Activated naive CD4-positive, alpha-beta T cell treated with anti-CD3 and anti-CD28 coated beads, Interleukin-2, amount 50 U/mL, for 72 hours (primary cell): ENCODE measurements around the gene ADAP2. TPM values are rescaled to one million over a fixed set of nuclear protein-coding genes. Genes with fewer than 3 reads are reported as not detected.
"Not testable (repeated sequence)": the region's sequence is repeated elsewhere in the genome, so short reads cannot be mapped to it uniquely, and the experiment has no call there.

Experiments
- ATAC-seq, 2 donors: fragments of 150-1000 bp; cut with Tn5 transposase; 2 replicates each; pipeline ENCODE4 v1.10.0; 2021; ENCODE audit warnings: mild to moderate bottlenecking in 2 of 2, moderate library complexity in 2 of 2
- DNase-seq, 2 donors: peaks; one replicate each; pipeline ENCODE4 v3.0.0; 2021 to 2022; ENCODE audit warnings: low spot score in 2 of 2
- H3K27ac Mint-ChIP-seq, 2 donors: one replicate each; pipeline ENCODE4 v1.8.0; 2022; ENCODE audit warnings: mild to moderate bottlenecking in 2 of 2, mixed read lengths in 2 of 2
- H3K36me3 Mint-ChIP-seq, 2 donors: one replicate each; pipeline ENCODE4 v1.8.0; 2022; ENCODE audit warnings: mixed read lengths in 2 of 2
- H3K9me3 Mint-ChIP-seq, 2 donors: one replicate each; pipeline ENCODE4 v1.8.0; 2022; ENCODE audit warnings: mixed read lengths in 2 of 2
- total RNA-seq, 2 donors: library from RNA; stranded (reverse); gene quantifications; one replicate each; pipeline ENCODE4 v1.2.3, GENCODE V29; 2022

The ADAP2 gene, protein sequence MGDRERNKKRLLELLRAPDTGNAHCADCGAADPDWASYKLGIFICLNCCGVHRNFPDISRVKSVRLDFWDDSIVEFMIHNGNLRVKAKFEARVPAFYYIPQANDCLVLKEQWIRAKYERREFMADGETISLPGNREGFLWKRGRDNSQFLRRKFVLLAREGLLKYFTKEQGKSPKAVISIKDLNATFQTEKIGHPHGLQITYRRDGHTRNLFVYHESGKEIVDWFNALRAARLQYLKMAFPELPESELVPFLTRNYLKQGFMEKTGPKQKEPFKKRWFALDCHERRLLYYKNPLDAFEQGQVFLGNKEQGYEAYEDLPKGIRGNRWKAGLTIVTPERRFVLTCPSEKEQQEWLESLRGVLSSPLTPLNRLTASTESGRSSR
- 1 to 10 TPM in 1 of 2 donors, not detected in 1; 1.3 TPM for total RNA-seq

GRCh38 chr17:30921544-30922196 is at the start of gene ADAP2:
Gene ADAP2, plus strand, starts transcription at chr17:30921945. Its CDS starts 70 bp downstream, at chr17:30922015.
- no peak for DNase-seq
- ATAC-seq, result peak in 1 of 2 donors; percentile 53
- H3K27ac Mint-ChIP-seq, result no peak within 1 kb of the TSS
- H3K36me3 Mint-ChIP-seq, result peaks cover 0 to 6% of the 10 kb centered on the region in 2 donors
- no peaks in the 10 kb centered on the region for H3K9me3 Mint-ChIP-seq

DNA sequence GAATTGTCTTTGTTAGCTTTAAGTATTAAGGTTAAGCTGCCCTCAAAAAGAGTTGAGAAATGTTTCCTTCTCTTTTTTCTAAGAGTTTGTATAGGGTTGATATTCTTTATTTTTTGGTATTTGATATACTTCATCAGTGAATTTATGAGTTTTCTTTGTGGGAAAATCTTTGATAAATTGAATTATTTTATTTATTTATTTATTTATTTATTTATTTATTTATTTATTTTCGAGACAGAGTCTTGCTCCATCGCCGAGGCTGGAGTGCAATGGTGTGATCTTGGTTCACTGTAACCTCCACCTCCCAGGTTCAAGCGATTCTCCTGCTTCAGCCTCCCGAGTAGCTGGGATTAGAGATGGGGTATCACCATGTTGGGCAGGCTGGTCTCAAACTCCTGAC is 35.6 kb upstream of the ADAP2 start:
- Mint-ChIP-seq H3K9me3 (no peaks in the 10 kb centered on the region), H3K36me3 (no peaks in the 10 kb centered on the region)

GRCh38 chr17:30894236-30894635 is 27.5 kb upstream of the ADAP2 start:
- H3K36me3 Mint-ChIP-seq, result peaks cover 5 to 9% of the 10 kb centered on the region in 2 donors
- ATAC-seq (no peak), DNase-seq (no peak)

More for the DNA sequence above, 35.6 kb upstream of the ADAP2 start:
- H3K27ac Mint-ChIP-seq, result no peak overlapping the region
- ATAC-seq (no peak), DNase-seq (no peak)

DNA sequence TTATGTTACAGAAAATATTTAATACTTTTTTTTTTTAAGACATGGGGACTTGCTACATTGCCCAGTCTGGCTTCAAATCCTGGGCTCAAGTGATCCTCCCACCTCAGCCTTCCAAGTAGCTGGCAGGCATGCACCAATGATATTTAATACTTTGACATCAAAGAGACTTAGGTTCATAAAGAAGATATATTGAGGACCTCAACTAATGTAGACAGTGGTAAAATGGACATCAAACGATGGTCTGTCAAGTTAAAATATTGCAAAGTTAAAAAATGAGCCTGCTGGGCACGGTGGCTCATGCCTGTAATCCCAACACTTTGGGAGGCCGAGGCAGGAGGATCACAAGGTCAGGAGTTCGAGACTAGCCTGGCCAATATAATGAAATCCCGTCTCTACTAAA is 24.4 kb upstream of the ADAP2 start:
- DNase-seq, result no peak
- ATAC-seq, result no peak
- no peak overlapping the region for H3K27ac Mint-ChIP-seq
- H3K36me3 Mint-ChIP-seq, result peaks cover 5 to 9% of the 10 kb centered on the region in 2 donors
- no peaks in the 10 kb centered on the region for H3K9me3 Mint-ChIP-seq

More at GRCh38 chr17:30894236-30894635, 27.5 kb upstream of the ADAP2 start:
- Mint-ChIP-seq H3K27ac (no peak overlapping the region), H3K9me3 (no peaks in the 10 kb centered on the region)

- DNase-seq (peak in 1 of 2 donors; percentile 26), ATAC-seq (peak; percentile 27 to 48)
- no peaks in the 10 kb centered on the region for H3K9me3 Mint-ChIP-seq
- H3K36me3 Mint-ChIP-seq, result peaks cover 9 to 14% of the 10 kb centered on the region in 2 donors
- H3K27ac Mint-ChIP-seq, result peak overlapping the region; percentile 95 to 98
Observed at GRCh38 chr17:30905742-30906100, 16.0 kb upstream of the ADAP2 start.

GRCh38 chr17:30906101-30906911 is 15.4 kb upstream of the ADAP2 start, which contains the start of gene TEFM:
Gene TEFM, minus strand, starts transcription at chr17:30906238. Its CDS starts 40 bp downstream, at chr17:30906198.
- Mint-ChIP-seq H3K27ac (peak within 1 kb of the TSS; percentile 95 to 98), H3K36me3 (peaks cover 9 to 14% of the 10 kb centered on the region in 2 donors), H3K9me3 (no peaks in the 10 kb centered on the region)
- DNase-seq (peak; percentile 89 to 93), ATAC-seq (peak; percentile 95 to 97)

GRCh38 chr17:30908717-30909420 is 12.9 kb upstream of the ADAP2 start:
- H3K27ac Mint-ChIP-seq, result no peak overlapping the region
- DNase-seq (no peak), ATAC-seq (no peak)
- H3K9me3 Mint-ChIP-seq, result no peaks in the 10 kb centered on the region
- H3K36me3 Mint-ChIP-seq, result peaks cover 9 to 14% of the 10 kb centered on the region in 2 donors

- ATAC-seq, H3K27ac Mint-ChIP-seq, DNase-seq, H3K9me3 Mint-ChIP-seq: not testable (repeated sequence)
- peaks cover 9 to 14% of the 10 kb centered on the region in 2 donors for H3K36me3 Mint-ChIP-seq
Observed at GRCh38 chr17:30910151-30910550, 11.6 kb upstream of the ADAP2 start.

DNA sequence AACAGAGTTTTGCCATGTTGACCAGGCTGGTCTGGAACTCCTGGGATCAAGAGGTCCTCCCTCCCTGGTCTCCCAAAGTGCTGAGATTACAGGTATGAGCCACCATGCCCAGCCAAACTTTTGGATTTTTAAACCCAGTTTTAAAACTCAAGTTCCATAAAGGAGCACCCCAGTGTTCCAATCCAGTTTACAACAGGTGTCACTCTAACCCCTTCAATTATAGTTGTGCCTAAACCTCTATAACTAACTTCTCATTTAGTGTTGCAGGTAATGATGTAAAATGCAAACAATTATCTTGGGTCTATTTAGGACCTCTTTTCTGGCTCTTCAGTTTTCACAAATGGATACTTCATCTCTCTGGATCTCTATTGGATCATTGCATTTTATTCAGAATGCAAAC is 7.8 kb upstream of the ADAP2 start:
- no peaks in the 10 kb centered on the region for H3K9me3 Mint-ChIP-seq
- no peaks in the 10 kb centered on the region for H3K36me3 Mint-ChIP-seq
- H3K27ac Mint-ChIP-seq, result no peak overlapping the region
- DNase-seq (no peak), ATAC-seq (no peak)

- ATAC-seq (no peak), DNase-seq (no peak)
- Mint-ChIP-seq H3K27ac (no peak overlapping the region), H3K9me3 (no peaks in the 10 kb centered on the region), H3K36me3 (no peaks in the 10 kb centered on the region)
Observed at GRCh38 chr17:30915833-30916611, 5.7 kb upstream of the ADAP2 start.

- Mint-ChIP-seq H3K36me3 (no peaks in the 10 kb centered on the region), H3K27ac (no peak overlapping the region), H3K9me3 (no peaks in the 10 kb centered on the region)
- DNase-seq (no peak), ATAC-seq (no peak)
Observed at GRCh38 chr17:30917050-30917449, 4.7 kb upstream of the ADAP2 start.

DNA sequence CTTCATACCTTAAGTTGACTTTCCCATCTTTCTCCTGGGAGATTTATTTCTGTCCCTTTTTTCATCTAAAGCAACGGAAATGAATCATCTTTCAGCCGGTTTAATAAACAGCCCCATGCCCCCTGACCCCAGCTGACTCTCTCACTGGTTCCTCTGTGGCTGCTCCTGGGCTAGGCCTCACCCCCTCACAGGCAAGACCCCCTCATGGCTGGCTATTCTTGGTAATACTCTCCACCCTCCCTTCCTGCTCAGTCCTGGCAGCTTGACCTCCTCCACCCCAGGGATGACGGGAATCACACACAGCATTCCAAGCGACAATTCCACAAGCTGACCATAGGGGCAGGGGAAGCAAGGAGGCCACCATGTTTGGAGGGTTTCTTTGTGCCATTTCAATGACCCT is 1.5 kb upstream of the ADAP2 start:
- DNase-seq (no peak), ATAC-seq (no peak)
- Mint-ChIP-seq H3K9me3 (no peaks in the 10 kb centered on the region), H3K36me3 (peaks cover 0 to 6% of the 10 kb centered on the region in 2 donors), H3K27ac (no peak overlapping the region)

GRCh38 chr17:30920683-30921543 is 832 bp upstream of the ADAP2 start:
- DNase-seq, result no peak
- Mint-ChIP-seq H3K27ac (no peak overlapping the region), H3K9me3 (no peaks in the 10 kb centered on the region), H3K36me3 (peaks cover 0 to 6% of the 10 kb centered on the region in 2 donors)
- ATAC-seq, result no peak

DNA sequence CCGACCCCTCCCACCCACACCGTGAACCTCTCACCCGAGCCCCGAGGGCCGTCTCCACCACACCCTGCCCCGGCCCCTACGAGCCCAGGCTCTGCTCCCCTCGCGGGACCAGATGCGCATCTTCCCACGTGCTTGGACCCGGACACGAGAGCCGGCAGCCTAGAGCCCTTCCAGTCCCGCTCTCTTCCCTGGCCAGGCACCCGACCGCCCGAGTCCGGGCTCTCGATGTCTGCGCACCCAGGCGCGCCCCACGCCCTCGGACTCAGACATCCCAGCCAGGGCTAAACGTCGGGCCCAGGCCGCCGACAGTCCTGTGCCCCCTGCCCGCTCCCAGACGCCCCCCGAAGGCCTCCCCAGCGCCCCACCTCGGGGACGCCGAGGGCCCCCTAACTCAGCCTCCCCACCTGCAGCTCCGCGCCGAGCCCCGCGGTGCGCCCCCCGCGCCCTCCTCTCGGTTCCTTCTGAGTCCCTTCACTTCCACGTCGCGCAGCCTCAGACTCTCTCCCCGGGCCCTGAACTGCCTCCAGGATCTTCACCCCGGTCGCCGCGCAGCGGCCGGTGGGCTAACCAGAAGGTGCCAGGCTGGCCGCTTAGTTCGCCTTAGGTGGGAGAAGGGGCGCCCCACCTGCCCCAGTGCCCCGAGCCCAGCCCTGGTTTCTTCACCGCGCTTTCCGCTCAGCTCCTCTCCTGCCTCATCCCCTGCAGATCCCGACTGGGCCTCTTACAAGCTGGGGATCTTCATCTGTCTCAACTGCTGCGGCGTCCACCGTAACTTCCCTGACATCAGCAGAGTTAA is 688 bp downstream of the ADAP2 start:
- peak in 1 of 2 donors; percentile 18 for DNase-seq
- H3K27ac Mint-ChIP-seq, result no peak overlapping the region
- H3K36me3 Mint-ChIP-seq, result peaks cover 0 to 6% of the 10 kb centered on the region in 2 donors
- ATAC-seq, result peak in 1 of 2 donors; percentile 47
- no peaks in the 10 kb centered on the region for H3K9me3 Mint-ChIP-seq
